Activated T-cell treated with anti-CD3 and anti-CD28 coated beads, Interleukin-2, amount 50 U/mL, for 72 hours (primary cell): ENCODE data around the gene PLEKHA1. TPM values are rescaled to one million over a fixed set of nuclear protein-coding genes. Genes with fewer than 3 reads are reported as not detected.

ENCODE experiments used
- ATAC-seq, 2 donors: fragments of 150-1000 bp; cut with Tn5 transposase; replicated peaks in 1 of 2; 2 replicates each; pipeline ENCODE4 v1.10.0; 2021; ENCODE audit warnings: moderate library complexity in 2 of 2, mild to moderate bottlenecking in 1 of 2
- DNase-seq, 2 donors: peaks; one replicate each; pipeline ENCODE4 v3.0.0; 2021 to 2022; ENCODE audit warnings: mixed read lengths in 1 of 2
- H3K27ac Mint-ChIP-seq: one replicate; pipeline ENCODE4 v1.8.0; 2022; ENCODE audit warnings: mild to moderate bottlenecking, moderate library complexity, mixed read lengths
- H3K27me3 Mint-ChIP-seq: one replicate; pipeline ENCODE4 v1.8.0; 2022; ENCODE audit warnings: low read depth, mixed read lengths
- H3K36me3 Mint-ChIP-seq, 2 donors: one replicate each; pipeline ENCODE4 v1.8.0; 2022; ENCODE audit warnings: mixed read lengths in 2 of 2, mild to moderate bottlenecking in 1 of 2; ENCODE audit not compliant: insufficient read depth in 2 of 2
- H3K4me1 Mint-ChIP-seq: one replicate; pipeline ENCODE4 v1.8.0; 2022; ENCODE audit warnings: low read depth, mixed read lengths
- H3K4me3 Mint-ChIP-seq, 2 donors: one replicate each; pipeline ENCODE4 v1.8.0; 2022; ENCODE audit warnings: mild to moderate bottlenecking in 2 of 2, mixed read lengths in 2 of 2, moderate library complexity in 2 of 2
- H3K9me3 Mint-ChIP-seq, 2 donors: one replicate each; pipeline ENCODE4 v1.8.0; 2022; ENCODE audit warnings: mixed read lengths in 2 of 2
- total RNA-seq, 2 donors: library from RNA; stranded (reverse); gene quantifications; one replicate each; pipeline ENCODE4 v1.2.3, GENCODE V29; 2022

Gene PLEKHA1
- total RNA-seq, 2 donors from 2014 or later, result 8.7 to 14.8 TPM

- H3K4me3 Mint-ChIP-seq, result no peak overlapping the region
- H3K9me3 Mint-ChIP-seq, result no peaks in the 10 kb centered on the region
- H3K4me1 Mint-ChIP-seq, result no peaks in the 10 kb centered on the region
- DNase-seq (no peak), ATAC-seq (no peak)
- no peaks in the 10 kb centered on the region for H3K36me3 Mint-ChIP-seq
- no peak overlapping the region for H3K27ac Mint-ChIP-seq
- H3K27me3 Mint-ChIP-seq, result peaks cover 13% of the 10 kb centered on the region
Observed at GRCh38 chr10:122350893-122351292, 23.6 kb upstream of the PLEKHA1 start.

- no peaks in the 10 kb centered on the region for H3K4me1 Mint-ChIP-seq
- ATAC-seq (no peak), DNase-seq (no peak)
- peaks cover 13% of the 10 kb centered on the region for H3K27me3 Mint-ChIP-seq
- H3K4me3 Mint-ChIP-seq, result no peak overlapping the region
- no peaks in the 10 kb centered on the region for H3K36me3 Mint-ChIP-seq
- H3K27ac Mint-ChIP-seq, result no peak overlapping the region
- no peaks in the 10 kb centered on the region for H3K9me3 Mint-ChIP-seq
Observed at GRCh38 chr10:122352817-122353525, 21.5 kb upstream of the PLEKHA1 start.

- Mint-ChIP-seq H3K4me3 (no peak overlapping the region), H3K9me3 (peaks cover 3 to 5% of the 10 kb centered on the region in 2 donors), H3K27ac (no peak overlapping the region), H3K4me1 (no peaks in the 10 kb centered on the region), H3K27me3 (peaks cover 13% of the 10 kb centered on the region), H3K36me3 (peaks cover 0 to 9% of the 10 kb centered on the region in 2 donors)
- no peak for ATAC-seq
- DNase-seq, result no peak
Observed at GRCh38 chr10:122354383-122354782, 20.1 kb upstream of the PLEKHA1 start.

GRCh38 chr10:122357685-122358084, 16.8 kb upstream of the PLEKHA1 start:
- Mint-ChIP-seq H3K27me3 (peaks cover 6% of the 10 kb centered on the region), H3K4me3 (no peak overlapping the region), H3K36me3 (peaks cover 0 to 9% of the 10 kb centered on the region in 2 donors), H3K27ac (no peak overlapping the region), H3K9me3 (peaks cover 3 to 5% of the 10 kb centered on the region in 2 donors), H3K4me1 (peaks cover 4% of the 10 kb centered on the region)
- no peak for DNase-seq
- no peak for ATAC-seq

- Mint-ChIP-seq H3K27ac (no peak overlapping the region), H3K36me3 (peaks cover 0 to 9% of the 10 kb centered on the region in 2 donors), H3K4me1 (peaks cover 9% of the 10 kb centered on the region), H3K9me3 (peaks cover 3 to 5% of the 10 kb centered on the region in 2 donors), H3K4me3 (no peak overlapping the region), H3K27me3 (no peaks in the 10 kb centered on the region)
- DNase-seq (no peak), ATAC-seq (no peak)
Observed at GRCh38 chr10:122359621-122360020, 14.9 kb upstream of the PLEKHA1 start.

- Mint-ChIP-seq H3K27ac (no peak overlapping the region), H3K4me1 (peaks cover 9% of the 10 kb centered on the region), H3K27me3 (no peaks in the 10 kb centered on the region), H3K4me3 (no peak overlapping the region), H3K9me3 (peaks cover 3 to 5% of the 10 kb centered on the region in 2 donors), H3K36me3 (peaks cover 0 to 9% of the 10 kb centered on the region in 2 donors)
- DNase-seq (no peak), ATAC-seq (no peak)
Observed at GRCh38 chr10:122361046-122361445, 13.5 kb upstream of the PLEKHA1 start.

GRCh38 chr10:122362031-122362592, 12.4 kb upstream of the PLEKHA1 start:
- peaks cover 3 to 7% of the 10 kb centered on the region in 2 donors for H3K9me3 Mint-ChIP-seq
- H3K36me3 Mint-ChIP-seq, result peaks cover 0 to 9% of the 10 kb centered on the region in 2 donors
- peaks cover 10% of the 10 kb centered on the region for H3K27me3 Mint-ChIP-seq
- H3K27ac Mint-ChIP-seq, result no peak overlapping the region
- H3K4me1 Mint-ChIP-seq, result peaks cover 9% of the 10 kb centered on the region
- no peak overlapping the region for H3K4me3 Mint-ChIP-seq
- ATAC-seq, result peak; percentile 11 to 13
- DNase-seq, result no peak

- H3K27me3 Mint-ChIP-seq, result peaks cover 14% of the 10 kb centered on the region
- H3K4me3 Mint-ChIP-seq, result no peak overlapping the region
- DNase-seq, result peak; percentile 21 to 26
- peaks cover 9% of the 10 kb centered on the region for H3K4me1 Mint-ChIP-seq
- H3K9me3 Mint-ChIP-seq, result peaks cover 3 to 7% of the 10 kb centered on the region in 2 donors
- peaks cover 0 to 9% of the 10 kb centered on the region in 2 donors for H3K36me3 Mint-ChIP-seq
- ATAC-seq, result peak; percentile 83 to 88
- H3K27ac Mint-ChIP-seq, result no peak overlapping the region
Observed at GRCh38 chr10:122362621-122363020, 11.9 kb upstream of the PLEKHA1 start.

GRCh38 chr10:122363311-122363710, 11.2 kb upstream of the PLEKHA1 start:
- peaks cover 0 to 5% of the 10 kb centered on the region in 2 donors for H3K36me3 Mint-ChIP-seq
- H3K4me3 Mint-ChIP-seq, result no peak overlapping the region
- no peak overlapping the region for H3K27ac Mint-ChIP-seq
- ATAC-seq (no peak), DNase-seq (no peak)
- peaks cover 21% of the 10 kb centered on the region for H3K27me3 Mint-ChIP-seq
- H3K9me3 Mint-ChIP-seq, result peaks cover 3 to 5% of the 10 kb centered on the region in 2 donors
- H3K4me1 Mint-ChIP-seq, result peaks cover 9% of the 10 kb centered on the region

- ATAC-seq (no peak), DNase-seq (no peak)
- peaks cover 0 to under 1% of the 10 kb centered on the region in 2 donors for H3K36me3 Mint-ChIP-seq
- no peak overlapping the region for H3K27ac Mint-ChIP-seq
- peaks cover 9% of the 10 kb centered on the region for H3K4me1 Mint-ChIP-seq
- no peak overlapping the region for H3K4me3 Mint-ChIP-seq
- H3K27me3 Mint-ChIP-seq, result peaks cover 27% of the 10 kb centered on the region
- peaks cover 0 to 2% of the 10 kb centered on the region in 2 donors for H3K9me3 Mint-ChIP-seq
Observed at GRCh38 chr10:122363722-122364463, 10.6 kb upstream of the PLEKHA1 start.

GRCh38 chr10:122368502-122369254, 5.8 kb upstream of the PLEKHA1 start:
- no peaks in the 10 kb centered on the region for H3K36me3 Mint-ChIP-seq
- DNase-seq, result no peak
- H3K4me3 Mint-ChIP-seq, result no peak overlapping the region
- peaks cover 4% of the 10 kb centered on the region for H3K4me1 Mint-ChIP-seq
- peaks cover 61% of the 10 kb centered on the region for H3K27me3 Mint-ChIP-seq
- no peak for ATAC-seq
- H3K9me3 Mint-ChIP-seq, result peaks cover 0 to 2% of the 10 kb centered on the region in 2 donors
- no peak overlapping the region for H3K27ac Mint-ChIP-seq

- Mint-ChIP-seq H3K4me3 (peak overlapping the region; percentile 85 to 95), H3K9me3 (no peaks in the 10 kb centered on the region), H3K36me3 (peaks cover 0 to 3% of the 10 kb centered on the region in 2 donors), H3K27ac (peak overlapping the region; percentile 25), H3K27me3 (peaks cover 46% of the 10 kb centered on the region), H3K4me1 (peaks cover 36% of the 10 kb centered on the region)
- DNase-seq (no peak), ATAC-seq (no peak)
Observed at GRCh38 chr10:122373108-122373507, 1.4 kb upstream of the PLEKHA1 start.
